HEK293 (cell line): ENCODE data around the gene ATP13A1.

Source experiments
- CTCF ChIA-PET: fragments of 350-600 bp; formaldehyde crosslinking; extraction: SDS; loops from one replicate; lab custom pipeline; 2021; ENCODE audit warnings: antibody characterized with exemption; lab: Yijun Ruan, JAX
- POLR2A ChIA-PET: fragments of 300-600 bp; formaldehyde crosslinking; extraction: SDS; loops from one replicate; lab custom pipeline; 2020; ENCODE audit warnings: antibody characterized with exemption, inconsistent platforms; lab: Yijun Ruan, JAX
- H3K27ac ChIP-seq: fragments of 200-500 bp; sonication (Bioruptor generic); 2 replicates; pipeline ENCODE4 v1.5.1; 2014; ENCODE audit warnings: low read depth, low read length, control low read depth, inconsistent platforms; ENCODE audit errors: extremely low read depth
- H3K36me3 ChIP-seq, 2 experiments: fragments of 200-500 bp in 1 of 2; sonication (Bioruptor generic) in 1 of 2; 1 replicate in 1 of 2; 2 replicates in 1 of 2; pipeline ENCODE4 v1.5.1; 2014 to 2017; ENCODE audit warnings: inconsistent platforms in 2 of 2, low read length in 2 of 2; ENCODE audit not compliant: control insufficient read depth in 2 of 2, insufficient read depth in 1 of 2
- H3K4me1 ChIP-seq: fragments of 200-500 bp; sonication (Bioruptor generic); 2 replicates; pipeline ENCODE4 v1.5.1; 2014; ENCODE audit warnings: mild to moderate bottlenecking, low read length, inconsistent platforms; ENCODE audit not compliant: control insufficient read depth, insufficient read depth
- H3K4me3 ChIP-seq: 2 replicates; pipeline ENCODE4 v1.5.1; 2011; ENCODE audit warnings: low read depth, mild to moderate bottlenecking, control low read depth, low read length, moderate library complexity
- H3K9me3 ChIP-seq: fragments of 200-500 bp; sonication (Bioruptor generic); 2 replicates; pipeline ENCODE4 v1.5.1; 2014; ENCODE audit warnings: low read depth, low read length, inconsistent platforms; ENCODE audit not compliant: control insufficient read depth, insufficient read depth
- BCL11A ChIP-seq: fragments of 450-650 bp; formaldehyde crosslinking; IDR thresholded peaks from 2 replicates; pipeline ENCODE4 v1.5.1; 2016; ENCODE audit warnings: low read depth, missing biosample characterization, missing genetic modification characterization
- BCL11B ChIP-seq: fragments of 450-650 bp; formaldehyde crosslinking; IDR thresholded peaks from 2 replicates; pipeline ENCODE4 v1.5.1; 2016; ENCODE audit warnings: low read depth, missing biosample characterization, missing genetic modification characterization
- IKZF3 ChIP-seq: fragments of 450-650 bp; IDR thresholded peaks from 2 replicates; pipeline ENCODE4 v1.5.0; 2018; ENCODE audit warnings: missing biosample characterization, mild to moderate bottlenecking, missing genetic modification characterization, moderate library complexity
- ZFP69B ChIP-seq: fragments of 450-650 bp; formaldehyde crosslinking; IDR thresholded peaks from 2 replicates; pipeline ENCODE4 v1.5.1; 2016; ENCODE audit warnings: missing biosample characterization, missing genetic modification characterization
- ZNF174 ChIP-seq: fragments of 450-650 bp; formaldehyde crosslinking; IDR thresholded peaks from 2 replicates; pipeline ENCODE4 v1.5.0; 2017; ENCODE audit warnings: missing biosample characterization, mild to moderate bottlenecking, missing genetic modification characterization
- ZNF248 ChIP-seq: fragments of 450-650 bp; formaldehyde crosslinking; IDR thresholded peaks from 2 replicates; pipeline ENCODE4 v1.5.1; 2017; ENCODE audit warnings: missing biosample characterization, missing genetic modification characterization
- ZNF426 ChIP-seq: fragments of 450-650 bp; formaldehyde crosslinking; IDR thresholded peaks from 2 replicates; pipeline ENCODE4 v1.5.1; 2017; ENCODE audit warnings: missing biosample characterization, missing genetic modification characterization, mild to moderate bottlenecking, inconsistent platforms, moderate library complexity
- ZNF558 ChIP-seq: fragments of 450-650 bp; formaldehyde crosslinking; IDR thresholded peaks from 2 replicates; pipeline ENCODE4 v1.5.1; 2016; ENCODE audit warnings: missing biosample characterization, missing genetic modification characterization
- ZNF623 ChIP-seq: fragments of 450-650 bp; formaldehyde crosslinking; IDR thresholded peaks from 2 replicates; pipeline ENCODE4 v1.5.1; 2016; ENCODE audit warnings: missing biosample characterization, missing genetic modification characterization
- ZNF677 ChIP-seq: fragments of 450-650 bp; IDR thresholded peaks from 2 replicates; pipeline ENCODE4 v1.5.0; 2018; ENCODE audit warnings: missing biosample characterization, mild to moderate bottlenecking, missing genetic modification characterization, moderate library complexity
- ZNF785 ChIP-seq: fragments of 450-650 bp; formaldehyde crosslinking; IDR thresholded peaks from 2 replicates; pipeline ENCODE4 v1.5.1; 2016; ENCODE audit warnings: missing biosample characterization, missing genetic modification characterization
- TF ChIP-seq, protein P1 (sequence below): fragments of 450-650 bp; formaldehyde crosslinking; IDR thresholded peaks from 2 replicates; pipeline ENCODE4 v1.5.1; 2016; ENCODE audit warnings: missing biosample characterization, missing genetic modification characterization
- TF ChIP-seq, protein P2 (sequence below): fragments of 450-650 bp; formaldehyde crosslinking; IDR thresholded peaks from 2 replicates; pipeline ENCODE4 v1.5.1; 2016; ENCODE audit warnings: missing biosample characterization, missing genetic modification characterization
- TF ChIP-seq, protein P3 (sequence below): fragments of 450-650 bp; formaldehyde crosslinking; IDR thresholded peaks from 2 replicates; pipeline ENCODE4 v1.5.1; 2017; ENCODE audit warnings: missing biosample characterization, missing genetic modification characterization
- TF ChIP-seq, protein P4 (sequence below): fragments of 450-650 bp; formaldehyde crosslinking; IDR thresholded peaks from 2 replicates; pipeline ENCODE4 v1.5.1; 2016; ENCODE audit warnings: missing biosample characterization, missing genetic modification characterization

The ATP13A1 gene

DNA sequence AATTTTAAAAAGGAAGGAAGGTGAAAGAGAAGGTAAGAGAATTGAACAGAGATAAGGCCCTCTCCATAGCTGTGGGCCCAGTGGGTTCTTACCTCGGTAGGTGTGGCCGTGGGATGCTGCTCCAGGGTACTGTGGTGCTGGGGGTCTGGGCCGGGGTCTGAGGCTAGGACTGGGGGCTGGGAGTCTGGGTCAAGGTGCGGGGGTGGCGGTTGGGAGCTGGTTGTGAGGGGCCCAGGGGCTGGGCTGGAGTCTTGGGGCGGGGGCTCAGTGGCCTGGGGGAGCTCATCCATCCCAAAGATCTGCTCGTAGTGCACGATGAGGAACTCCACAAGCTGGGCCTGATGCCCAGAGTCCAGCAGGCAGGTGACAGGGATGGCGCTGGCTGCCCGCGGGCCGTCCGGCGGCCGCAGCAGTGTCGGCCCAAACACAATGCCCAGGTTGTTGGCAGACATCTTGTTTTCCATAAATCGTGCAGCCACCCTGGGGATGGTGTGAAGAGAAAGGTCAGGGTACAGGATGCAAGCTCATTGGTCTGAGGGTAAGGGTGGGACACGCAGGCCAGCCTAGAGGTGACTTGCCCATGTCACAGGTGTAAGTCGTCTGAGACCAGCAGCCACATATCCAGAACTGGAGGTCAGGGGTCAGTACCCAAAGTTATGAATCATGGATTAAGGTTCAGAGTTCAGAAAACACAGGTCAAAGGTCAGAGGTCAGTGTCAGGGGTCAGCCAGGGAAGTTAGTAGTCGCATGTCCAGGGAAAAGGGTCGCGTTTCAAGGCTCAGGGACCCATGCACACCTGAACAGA, 29.6 kb downstream of the ATP13A1 start:
- CTCF ChIA-PET: interaction anchor here (0.5 to 1.9 kb wide), 2 partner anchors 10 to 24 kb away, joined by 4 to 9 read pairs; partner anchors contain the start of gene GMIP
- TF ChIP-seq BCL11A (tag by site-specific recombination) (peak; percentile 88; the same call in 1 of the 2 replicates), BCL11B (tag by site-specific recombination) (peak; percentile 94), ZNF248 (tag by site-specific recombination) (no peak), ZFP69B (tag by site-specific recombination) (no peak)
- Histone ChIP-seq H3K4me1 (no peaks in the 10 kb centered on the region), H3K9me3 (no peaks in the 10 kb centered on the region), H3K4me3 (no peak overlapping the region), H3K27ac (no peak overlapping the region), H3K36me3 (peaks cover 0 to 42% of the 10 kb centered on the region in 2 experiments; a peak in 2 of 3 replicates)
- POLR2A ChIA-PET: no interaction called here

DNA sequence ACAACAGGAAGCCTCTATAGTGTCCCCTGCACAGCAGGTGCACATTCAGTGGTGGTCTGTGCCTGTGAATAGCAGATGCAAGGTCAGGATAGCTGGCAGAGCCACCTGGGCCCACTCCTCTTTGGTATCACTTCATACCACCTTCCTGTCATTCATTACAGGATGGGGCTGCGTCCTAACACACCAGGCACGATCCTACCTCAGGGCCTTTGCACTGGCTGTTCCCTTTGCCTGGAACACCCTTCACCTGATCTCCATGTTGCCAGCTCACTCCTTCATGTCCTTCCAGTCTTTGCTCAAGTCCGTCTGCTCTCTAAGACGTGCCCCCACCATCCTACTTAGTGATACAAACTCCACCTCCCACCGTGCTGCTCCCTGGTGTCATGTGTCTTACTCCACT, 30.8 kb downstream of the ATP13A1 start:
- no peaks in the 10 kb centered on the region for H3K4me1 ChIP-seq
- ChIA-PET CTCF (interaction anchor here (0.6 to 0.7 kb wide), 2 partner anchors 8 to 30 kb away, joined by 3 read pairs; no protein-coding TSS in a partner anchor), POLR2A (no interaction called here)
- no peak overlapping the region for H3K4me3 ChIP-seq
- no peak overlapping the region for H3K27ac ChIP-seq
- TF ChIP-seq ZNF174 (tag by site-specific recombination) (no peak), ZNF623 (peak; percentile 95)
- H3K36me3 ChIP-seq: peaks cover 0 to 41% of the 10 kb centered on the region in 2 experiments; a peak in 2 of 3 replicates
- no peaks in the 10 kb centered on the region for H3K9me3 ChIP-seq

DNA sequence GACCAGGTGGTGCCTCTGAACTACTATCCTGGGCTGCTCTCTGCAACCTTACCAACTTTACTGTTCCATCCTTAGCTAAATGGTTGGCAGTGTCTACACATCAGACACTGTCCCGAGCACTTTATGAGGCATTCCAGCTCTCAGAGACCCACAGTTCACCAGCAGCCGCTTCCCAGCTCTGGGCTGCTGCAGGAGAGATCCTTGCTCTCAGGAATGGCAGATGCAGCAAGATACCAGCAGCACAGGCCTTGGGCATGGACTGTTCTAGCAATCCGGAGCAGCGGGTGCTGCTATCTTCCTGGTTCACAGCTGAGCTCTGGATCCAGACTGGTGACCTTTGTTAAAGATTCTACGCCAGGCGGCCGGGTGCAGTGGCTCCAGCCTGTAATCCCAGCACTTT, 32.1 kb downstream of the ATP13A1 start:
- ChIA-PET POLR2A (interaction anchor here (0.6 kb wide), 1 partner anchor 100 kb away, joined by 8 read pairs; no protein-coding TSS in a partner anchor), CTCF (interaction anchor here (1.3 kb wide), 1 partner anchor 12 kb away, joined by 5 read pairs; the partner anchor contains the start of gene GMIP)
- Histone ChIP-seq H3K4me1 (no peaks in the 10 kb centered on the region), H3K9me3 (no peaks in the 10 kb centered on the region), H3K27ac (no peak overlapping the region), H3K36me3 (peaks cover 0 to 36% of the 10 kb centered on the region in 2 experiments; a peak in 2 of 3 replicates), H3K4me3 (no peak overlapping the region)
- no peak for TF ChIP-seq IKZF3
- TF ChIP-seq, protein P1, sequence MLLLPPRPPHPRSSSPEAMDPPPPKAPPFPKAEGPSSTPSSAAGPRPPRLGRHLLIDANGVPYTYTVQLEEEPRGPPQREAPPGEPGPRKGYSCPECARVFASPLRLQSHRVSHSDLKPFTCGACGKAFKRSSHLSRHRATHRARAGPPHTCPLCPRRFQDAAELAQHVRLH (tag by site-specific recombination): no peak
- TF ChIP-seq, protein P2, sequence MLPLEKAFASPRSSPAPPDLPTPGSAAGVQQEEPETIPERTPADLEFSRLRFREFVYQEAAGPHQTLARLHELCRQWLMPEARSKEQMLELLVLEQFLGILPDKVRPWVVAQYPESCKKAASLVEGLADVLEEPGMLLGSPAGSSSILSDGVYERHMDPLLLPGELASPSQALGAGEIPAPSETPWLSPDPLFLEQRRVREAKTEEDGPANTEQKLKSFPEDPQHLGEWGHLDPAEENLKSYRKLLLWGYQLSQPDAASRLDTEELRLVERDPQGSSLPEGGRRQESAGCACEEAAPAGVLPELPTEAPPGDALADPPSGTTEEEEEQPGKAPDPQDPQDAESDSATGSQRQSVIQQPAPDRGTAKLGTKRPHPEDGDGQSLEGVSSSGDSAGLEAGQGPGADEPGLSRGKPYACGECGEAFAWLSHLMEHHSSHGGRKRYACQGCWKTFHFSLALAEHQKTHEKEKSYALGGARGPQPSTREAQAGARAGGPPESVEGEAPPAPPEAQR: no peak
- TF ChIP-seq ZNF248 (tag by site-specific recombination): no peak
- no peak for TF ChIP-seq ZNF426 (tag by site-specific recombination)
- TF ChIP-seq, protein P3, sequence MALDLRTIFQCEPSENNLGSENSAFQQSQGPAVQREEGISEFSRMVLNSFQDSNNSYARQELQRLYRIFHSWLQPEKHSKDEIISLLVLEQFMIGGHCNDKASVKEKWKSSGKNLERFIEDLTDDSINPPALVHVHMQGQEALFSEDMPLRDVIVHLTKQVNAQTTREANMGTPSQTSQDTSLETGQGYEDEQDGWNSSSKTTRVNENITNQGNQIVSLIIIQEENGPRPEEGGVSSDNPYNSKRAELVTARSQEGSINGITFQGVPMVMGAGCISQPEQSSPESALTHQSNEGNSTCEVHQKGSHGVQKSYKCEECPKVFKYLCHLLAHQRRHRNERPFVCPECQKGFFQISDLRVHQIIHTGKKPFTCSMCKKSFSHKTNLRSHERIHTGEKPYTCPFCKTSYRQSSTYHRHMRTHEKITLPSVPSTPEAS (tag by site-specific recombination): no peak
- TF ChIP-seq, protein P4, sequence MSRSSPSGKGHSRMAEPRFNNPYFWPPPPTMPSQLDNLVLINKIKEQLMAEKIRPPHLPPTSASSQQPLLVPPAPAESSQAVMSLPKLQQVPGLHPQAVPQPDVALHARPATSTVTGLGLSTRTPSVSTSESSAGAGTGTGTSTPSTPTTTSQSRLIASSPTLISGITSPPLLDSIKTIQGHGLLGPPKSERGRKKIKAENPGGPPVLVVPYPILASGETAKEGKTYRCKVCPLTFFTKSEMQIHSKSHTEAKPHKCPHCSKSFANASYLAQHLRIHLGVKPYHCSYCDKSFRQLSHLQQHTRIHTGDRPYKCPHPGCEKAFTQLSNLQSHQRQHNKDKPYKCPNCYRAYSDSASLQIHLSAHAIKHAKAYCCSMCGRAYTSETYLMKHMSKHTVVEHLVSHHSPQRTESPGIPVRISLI (tag by site-specific recombination): no peak
- TF ChIP-seq ZNF174 (tag by site-specific recombination): no peak
- no peak for TF ChIP-seq ZNF785
- no peak for TF ChIP-seq ZNF677 (tag by site-specific recombination)
- no peak for TF ChIP-seq ZNF558
- TF ChIP-seq, all 188 proteins: peak for 0
